OCI-LY7 (cell line): ENCODE measurements around the gene KAZN. TPM values are rescaled to one million over a fixed set of nuclear protein-coding genes. Genes with fewer than 3 reads are reported as not detected.

ENCODE experiments used
- BruUV-seq: library from RNA; stranded (reverse); fragments of 400-500 nt; replicated peaks from 2 replicates; lab custom pipeline; 2021; lab: Mats Ljungman, UMichigan
- CTCF ChIA-PET: fragments of 300-600 bp; sonication (Branson Sonifier 250); formaldehyde crosslinking; loops from one replicate; lab custom pipeline; 2022; ENCODE audit warnings: antibody characterized with exemption; ENCODE audit not compliant: unreplicated experiment; lab: Charles Lee
- POLR2A ChIA-PET: fragments of 300-600 bp; sonication (Branson Sonifier 250); formaldehyde crosslinking; loops from one replicate; lab custom pipeline; 2022; ENCODE audit warnings: antibody characterized with exemption; lab: Charles Lee
- DNase-seq: peaks from one replicate; pipeline ENCODE4 v3.0.0-alpha.2; 2015; ENCODE audit warnings: low spot score
- H2AFZ ChIP-seq: fragments of 200-600 bp; sonication (generic), shearing (Covaris generic); 2 replicates; pipeline ENCODE4 v1.6.1; 2014; ENCODE audit warnings: mild to moderate bottlenecking, antibody characterized with exemption, low read length, moderate library complexity
- H3K27ac ChIP-seq: fragments of 200-600 bp; sonication (generic); 2 replicates; pipeline ENCODE4 v1.5.1; 2014; ENCODE audit warnings: mixed run types, low read depth, mild to moderate bottlenecking, moderate library complexity, low read length, inconsistent platforms; ENCODE audit not compliant: poor library complexity, severe bottlenecking
- H3K36me3 ChIP-seq: fragments of 200-600 bp; sonication (generic); 2 replicates; pipeline ENCODE4 v1.6.1; 2014; ENCODE audit warnings: mild to moderate bottlenecking, antibody characterized with exemption, low read length, moderate library complexity, mixed read lengths; ENCODE audit not compliant: insufficient read depth
- H3K4me1 ChIP-seq: fragments of 200-600 bp; sonication (generic); 2 replicates; pipeline ENCODE4 v1.5.1; 2014; ENCODE audit warnings: mild to moderate bottlenecking, low read length; ENCODE audit not compliant: insufficient read depth, poor library complexity, severe bottlenecking
- H3K4me2 ChIP-seq: fragments of 200-600 bp; sonication (generic); 2 replicates; pipeline ENCODE4 v1.6.1; 2014; ENCODE audit warnings: mild to moderate bottlenecking, low read length
- H3K4me3 ChIP-seq: fragments of 200-600 bp; sonication (generic); 2 replicates; pipeline ENCODE4 v1.5.1; 2014; ENCODE audit warnings: mild to moderate bottlenecking, low read depth, low read length; ENCODE audit not compliant: poor library complexity, severe bottlenecking
- H3K79me2 ChIP-seq: fragments of 200-600 bp; sonication (generic); 2 replicates; pipeline ENCODE4 v1.6.1; 2016; ENCODE audit warnings: low read depth, mild to moderate bottlenecking, low read length, moderate library complexity, mixed read lengths; ENCODE audit not compliant: insufficient read depth
- H3K9me2 ChIP-seq: fragments of 200-600 bp; sonication (generic); 2 replicates; pipeline ENCODE4 v1.6.1; 2016; ENCODE audit warnings: mild to moderate bottlenecking, low read length, mixed read lengths; ENCODE audit not compliant: insufficient read depth
- H3K9me3 ChIP-seq: fragments of 200-600 bp; sonication (generic); 2 replicates; pipeline ENCODE4 v1.6.1; 2014; ENCODE audit warnings: mild to moderate bottlenecking, mixed run types, low read length, mixed read lengths
- H4K20me1 ChIP-seq: fragments of 200-600 bp; sonication (generic); 2 replicates; pipeline ENCODE4 v1.6.1; 2014; ENCODE audit warnings: mild to moderate bottlenecking, antibody characterized with exemption, low read length, moderate library complexity, mixed read lengths; ENCODE audit not compliant: insufficient read depth
- EZH2phosphoT487 ChIP-seq: fragments of 200-600 bp; sonication (generic); IDR thresholded peaks from 2 replicates; pipeline ENCODE4 v1.6.1; 2018; ENCODE audit warnings: low read depth, borderline replicate concordance, mild to moderate bottlenecking, mixed run types, antibody characterized with exemption, low read length, moderate library complexity, mixed read lengths
- intact Hi-C: fragments of 100-400 bp; cut with micrococcal nuclease; formaldehyde crosslinking; loops from one replicate; pipeline ENCODE4 v1.10.0; 2022; ENCODE audit not compliant: unreplicated experiment
- total RNA-seq, 2 experiments: library from RNA; depleted of rRNA in 1 of 2; stranded (reverse); fragments of >200 nt in 1 of 2; shearing (Covaris generic) in 1 of 2; gene quantifications; 2 replicates each; pipeline ENCODE4 v1.2.3, GENCODE V29; 2014 to 2022
- TF ChIP-seq, protein P1 (sequence below): fragments of 200-600 bp; sonication (generic); conservative IDR thresholded peaks from 2 replicates; pipeline ENCODE4 v1.5.1; 2014; ENCODE audit warnings: mild to moderate bottlenecking, antibody characterized with exemption, low read length, moderate library complexity, mixed read lengths

The KAZN gene
- total RNA-seq, 2 experiments from 2014 or later = 0.40 to 2.4 TPM

- peak; percentile 26 for DNase-seq
- intact Hi-C loops = loop anchor here (5.0 kb wide), 2 partner anchors 371 to 486 kb away; no protein-coding TSS in a partner anchor
- no peak for TF ChIP-seq EZH2phosphoT487
- TF ChIP-seq, protein P1, sequence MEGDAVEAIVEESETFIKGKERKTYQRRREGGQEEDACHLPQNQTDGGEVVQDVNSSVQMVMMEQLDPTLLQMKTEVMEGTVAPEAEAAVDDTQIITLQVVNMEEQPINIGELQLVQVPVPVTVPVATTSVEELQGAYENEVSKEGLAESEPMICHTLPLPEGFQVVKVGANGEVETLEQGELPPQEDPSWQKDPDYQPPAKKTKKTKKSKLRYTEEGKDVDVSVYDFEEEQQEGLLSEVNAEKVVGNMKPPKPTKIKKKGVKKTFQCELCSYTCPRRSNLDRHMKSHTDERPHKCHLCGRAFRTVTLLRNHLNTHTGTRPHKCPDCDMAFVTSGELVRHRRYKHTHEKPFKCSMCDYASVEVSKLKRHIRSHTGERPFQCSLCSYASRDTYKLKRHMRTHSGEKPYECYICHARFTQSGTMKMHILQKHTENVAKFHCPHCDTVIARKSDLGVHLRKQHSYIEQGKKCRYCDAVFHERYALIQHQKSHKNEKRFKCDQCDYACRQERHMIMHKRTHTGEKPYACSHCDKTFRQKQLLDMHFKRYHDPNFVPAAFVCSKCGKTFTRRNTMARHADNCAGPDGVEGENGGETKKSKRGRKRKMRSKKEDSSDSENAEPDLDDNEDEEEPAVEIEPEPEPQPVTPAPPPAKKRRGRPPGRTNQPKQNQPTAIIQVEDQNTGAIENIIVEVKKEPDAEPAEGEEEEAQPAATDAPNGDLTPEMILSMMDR = no peak
- H3K27ac ChIP-seq = peak overlapping the region; percentile 98
- CTCF ChIA-PET = no interaction called here
- H3K79me2 ChIP-seq = peaks cover 31% of the 10 kb centered on the region
- BruUV-seq = no TSS peak
- POLR2A ChIA-PET = interaction anchor here (1.2 to 2.3 kb wide), 4 partner anchors 24 to 144 kb away, joined by 3 to 9 read pairs (median 4); no protein-coding TSS in a partner anchor
- no peaks in the 10 kb centered on the region for H3K9me3 ChIP-seq
- H3K36me3 ChIP-seq = no peaks in the 10 kb centered on the region; the same call in 1 of the 2 replicates
- H2AFZ ChIP-seq = no peak overlapping the region; the same call in 1 of the 2 replicates
- no peaks in the 10 kb centered on the region for H3K9me2 ChIP-seq
- no peaks in the 10 kb centered on the region for H4K20me1 ChIP-seq
- H3K4me1 ChIP-seq = peaks cover 68% of the 10 kb centered on the region
- peak overlapping the region; percentile 61 for H3K4me2 ChIP-seq
- H3K4me3 ChIP-seq = peak overlapping the region; percentile 5
Measured at GRCh38 chr1:14738235-14738634, 139.8 kb downstream of the KAZN start.

DNA sequence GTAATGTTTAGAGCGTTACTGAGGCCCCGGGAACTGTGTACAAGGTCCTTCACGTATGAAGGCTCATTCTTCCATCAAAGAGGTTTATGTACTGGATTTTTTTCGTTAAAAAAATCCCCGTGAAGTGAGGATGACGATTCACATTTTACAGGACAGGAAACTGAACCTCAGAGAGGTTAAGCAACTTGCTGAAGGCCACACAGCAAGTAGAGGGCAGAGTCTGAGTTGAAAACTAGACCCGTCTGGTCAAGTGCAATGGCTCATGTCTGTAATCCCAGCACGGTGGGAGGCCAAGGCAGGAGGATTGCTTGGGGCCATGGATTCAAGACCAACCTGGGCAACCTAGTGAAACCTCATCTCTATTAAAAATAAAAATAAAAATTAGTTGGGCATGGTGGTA is 140.2 kb downstream of the KAZN start:
- CTCF ChIA-PET = interaction anchor here (0.7 kb wide), 1 partner anchor 48 kb away, joined by 3 read pairs; no protein-coding TSS in a partner anchor
- Histone ChIP-seq H2AFZ (no peak overlapping the region), H3K36me3 (no peaks in the 10 kb centered on the region), H3K4me3 (no peak overlapping the region), H4K20me1 (no peaks in the 10 kb centered on the region), H3K4me2 (peak overlapping the region; percentile 61), H3K9me2 (no peaks in the 10 kb centered on the region), H3K27ac (peak overlapping the region; percentile 98), H3K9me3 (no peaks in the 10 kb centered on the region), H3K79me2 (peaks cover 27% of the 10 kb centered on the region), H3K4me1 (peaks cover 68% of the 10 kb centered on the region)
- no peak for DNase-seq
- BruUV-seq = no TSS peak
- POLR2A ChIA-PET = interaction anchor here (1.5 to 2.3 kb wide), 3 partner anchors 24 to 143 kb away, joined by 4 to 9 read pairs (median 5); no protein-coding TSS in a partner anchor
- TF ChIP-seq, protein P1 = no peak
- no peak for TF ChIP-seq EZH2phosphoT487
- intact Hi-C loops = loop anchor here (5.0 kb wide), 2 partner anchors 371 to 486 kb away; no protein-coding TSS in a partner anchor
